GM12878 (cell line): ENCODE data around the gene NPR1. TPM values are rescaled to one million over a fixed set of nuclear protein-coding genes. Genes with fewer than 3 reads are reported as not detected.
A peak's percentile ranks its signal among the peaks of the same experiment; 100 is the strongest.

Experiments used
- BCL3 ChIP-seq: IDR thresholded peaks from 2 replicates; pipeline ENCODE4 v1.6.1; 2011; ENCODE audit warnings: borderline replicate concordance, low read depth, mild to moderate bottlenecking, moderate library complexity, low read length; ENCODE audit not compliant: insufficient read depth, poor library complexity, severe bottlenecking
- BCLAF1 ChIP-seq: fragments of 450-650 bp; IDR thresholded peaks from 2 replicates; pipeline ENCODE4 v1.6.1; 2017; ENCODE audit warnings: antibody characterized with exemption, mild to moderate bottlenecking, moderate library complexity
- CBX5 ChIP-seq: sonication (generic); IDR thresholded peaks from 2 replicates; pipeline ENCODE4 v1.6.1; 2016; ENCODE audit warnings: low read depth, moderate library complexity, mild to moderate bottlenecking, inconsistent platforms
- CHD1 ChIP-seq: IDR thresholded peaks from 2 replicates; pipeline ENCODE4 v1.6.1; 2012; ENCODE audit warnings: low read depth, low read length, improper control_type of control experiment
- CHD4 ChIP-seq: fragments of 200-600 bp; sonication (generic); IDR thresholded peaks from 2 replicates; pipeline ENCODE4 v1.6.1; 2016; ENCODE audit warnings: mild to moderate bottlenecking
- CREM ChIP-seq: IDR thresholded peaks from 2 replicates; pipeline ENCODE4 v1.6.1; 2014; ENCODE audit warnings: antibody characterized with exemption, low read depth
- FOXK2 ChIP-seq: fragments of 450-650 bp; IDR thresholded peaks from 2 replicates; pipeline ENCODE4 v1.6.1; 2017; ENCODE audit warnings: mild to moderate bottlenecking, moderate library complexity
- GABPA ChIP-seq: IDR thresholded peaks from 2 replicates; pipeline ENCODE4 v1.6.1; 2014; ENCODE audit warnings: antibody characterized with exemption, low read depth, mild to moderate bottlenecking, inconsistent platforms
- JUNB ChIP-seq: IDR thresholded peaks from 2 replicates; pipeline ENCODE4 v1.6.1; 2016; ENCODE audit warnings: antibody characterized with exemption, mild to moderate bottlenecking
- KLF5 ChIP-seq: fragments of 450-650 bp; IDR thresholded peaks from 2 replicates; pipeline ENCODE4 v1.6.1; 2014; ENCODE audit warnings: mild to moderate bottlenecking; ENCODE audit not compliant: partially characterized antibody
- MYC ChIP-seq: IDR thresholded peaks from 2 replicates; pipeline ENCODE4 v1.6.1; 2011; ENCODE audit warnings: mild to moderate bottlenecking, low read length, moderate library complexity, inconsistent platforms; ENCODE audit not compliant: insufficient read depth, insufficient replicate concordance, insufficient read length, severe bottlenecking
- NFIC ChIP-seq: IDR thresholded peaks from 2 replicates; pipeline ENCODE4 v1.6.1; 2012; ENCODE audit warnings: low read depth, mild to moderate bottlenecking, inconsistent platforms, low read length, moderate library complexity
- NFYB ChIP-seq: IDR thresholded peaks from 2 replicates; pipeline ENCODE4 v1.6.1; 2011; ENCODE audit warnings: low read depth, mild to moderate bottlenecking, low read length, improper control_type of control experiment, moderate library complexity; ENCODE audit not compliant: insufficient read depth
- SP1 ChIP-seq: IDR thresholded peaks from one replicate; pipeline ENCODE4 v1.6.1; 2011; ENCODE audit warnings: low read depth, low read length
- STAT3 ChIP-seq: IDR thresholded peaks from 2 replicates; pipeline ENCODE4 v1.6.1; 2011; ENCODE audit warnings: low read depth, low read length, improper control_type of control experiment
- SUPT20H ChIP-seq: IDR thresholded peaks from 2 replicates; pipeline ENCODE4 v1.6.1; 2011; ENCODE audit warnings: low read depth, mild to moderate bottlenecking, low read length, moderate library complexity, borderline replicate concordance; ENCODE audit not compliant: control insufficient read depth
- USF1 ChIP-seq: IDR thresholded peaks from 2 replicates; pipeline ENCODE4 v1.6.1; 2011; ENCODE audit warnings: borderline replicate concordance, low read depth, mild to moderate bottlenecking, moderate library complexity, mixed read lengths, low read length; ENCODE audit not compliant: insufficient read depth; ENCODE audit errors: extremely low read length
- ZBTB4 ChIP-seq: fragments of 450-650 bp; formaldehyde crosslinking; IDR thresholded peaks from 2 replicates; pipeline ENCODE4 v1.4.0; 2022; ENCODE audit warnings: mild to moderate bottlenecking, moderate library complexity
- ZNF274 ChIP-seq: IDR thresholded peaks from one replicate; pipeline ENCODE4 v1.8.0; 2011; ENCODE audit not compliant: insufficient read length, insufficient read depth
- ZNF384 ChIP-seq: IDR thresholded peaks from 2 replicates; pipeline ENCODE4 v1.6.1; 2012; ENCODE audit warnings: low read depth, mild to moderate bottlenecking, low read length, improper control_type of control experiment, borderline replicate concordance
- ZZZ3 ChIP-seq: IDR thresholded peaks from 2 replicates; pipeline ENCODE4 v1.6.1; 2011; ENCODE audit warnings: low read depth; ENCODE audit not compliant: control insufficient read depth, insufficient read length
- polyA plus RNA-seq, 11 experiments: library from polyadenylated mRNA; depleted of rRNA in 4 of 11; unstranded in 6 of 11; stranded (reverse) in 5 of 11; fragments of >200 nt; fragmentation: Nextera tagmentation in 4 of 11; fragmentation: Illumina TruSeq in 1 of 11; extraction: Ambion mirVana in 4 of 11; extraction: Trizol in 1 of 11; gene quantifications; 1 replicate in 1 of 11; 2 replicates in 10 of 11; pipeline versions ENCODE4 v1.2.1 to v1.2.3, GENCODE V29; 2011 to 2016; ENCODE audit warnings: inconsistent platforms in 2 of 11, missing spikeins in 2 of 11, low read depth in 1 of 11
- total RNA-seq, 4 experiments: library from RNA; depleted of rRNA in 3 of 4; stranded (reverse); fragments of >200 nt in 3 of 4; fragmentation: Illumina TruSeq in 1 of 4; extraction: Trizol in 1 of 4; gene quantifications; 2 replicates each; pipeline versions ENCODE4 v1.2.1 to v1.2.3, GENCODE V29; 2013 to 2021

Gene NPR1
- total and polyA plus RNA-seq, 10 of the 15 experiments (the other 5 are each of a cell fraction or from before 2014, with no cell fraction given) = 0.09 to 2.1 (median 0.28) TPM; not detected in 1

- TF ChIP-seq SP1 (peak; percentile 95), ZBTB4 (no peak), SUPT20H (no peak), CBX5 (peak; percentile 55; the same call in 1 of the 2 replicates), CHD1 (no peak), KLF5 (no peak), ZNF384 (no peak), GABPA (peak; percentile 67), BCL3 (no peak), NFIC (peak; percentile 83), CHD4 (no peak), CREM (peak; percentile 79; the same call in 1 of the 2 replicates), JUNB (peak; percentile 8; the same call in 1 of the 2 replicates), ZNF274 (no peak), STAT3 (no peak), MYC (peak; percentile 55), BCLAF1 (no peak), ZZZ3 (no peak), USF1 (no peak), NFYB (peak; percentile 87), FOXK2 (no peak)
Observed at GRCh38 chr1:153670859-153671627, 7.4 kb upstream of the NPR1 start, which contains the start of gene ILF2 (continued).
